ENCODE measurements around the gene TMEM87B. TPM values are rescaled to one million over a fixed set of nuclear protein-coding genes. Genes with fewer than 3 reads are reported as not detected.

The TMEM87B gene
- total and polyA plus RNA-seq, 2 of the 8 experiments (the other 6 are each of a cell fraction or from before 2014, with no cell fraction given) = 7.2 to 9.0 TPM

DNA sequence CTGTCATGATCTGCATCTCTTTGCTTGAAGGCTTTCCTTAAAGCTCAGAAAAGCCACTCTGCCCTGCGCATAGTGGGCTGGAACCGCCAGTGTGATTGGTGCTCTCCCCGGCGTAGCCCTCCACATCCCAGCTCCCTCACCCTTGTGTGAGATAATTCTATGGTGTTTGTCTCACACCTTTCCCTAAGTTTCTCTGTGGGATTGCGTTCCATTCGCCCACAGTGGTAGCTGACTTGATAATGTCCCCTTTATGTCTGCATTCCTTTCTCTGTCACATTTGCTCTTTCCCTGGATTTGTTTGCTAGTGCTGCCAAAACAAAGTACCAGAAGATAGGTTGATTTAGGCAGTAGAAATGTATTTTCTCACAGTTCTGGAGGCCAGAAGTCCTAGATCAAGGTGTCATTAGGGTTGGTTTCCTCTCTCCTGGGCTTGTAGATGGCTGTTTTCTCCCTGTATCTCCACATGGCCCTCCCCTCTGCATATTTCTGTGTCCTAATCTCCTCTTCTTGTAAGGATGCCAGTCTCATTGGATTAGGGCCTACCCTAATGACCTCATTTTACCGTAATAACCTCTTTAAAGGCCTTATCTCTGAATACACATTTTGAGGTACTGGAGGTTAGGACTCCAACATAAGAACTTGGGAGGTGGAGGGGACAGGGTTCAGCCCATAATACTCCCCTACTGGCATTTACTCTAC is 7.4 kb upstream of the TMEM87B start:
- no peak overlapping the region for H2BK15ac ChIP-seq (ENCODE audit: low read length)
- H4K91ac ChIP-seq (replicated peaks; ENCODE audit: insufficient read length, low read length) = no peak overlapping the region
- ChIA-PET POLR2A (ENCODE audit: partially characterized antibody) (interaction anchor here (0.9 to 2.1 kb wide), 5 partner anchors 109 to 163 kb away, joined by 3 to 5 read pairs (median 3); partner anchors contain the start of gene MERTK), CTCF (ENCODE audit: partially characterized antibody) (interaction anchor here (0.6 to 5.1 kb wide), 24 partner anchors 9 to 163 kb away, joined by 3 to 54 read pairs (median 3); partner anchors contain the start of gene MERTK)
- H3K9ac ChIP-seq (replicated peaks in 1 of 4; ENCODE audit: extremely low read depth in 1 of 4, low read depth in 3 of 4, low read length in 3 of 4) = no peak overlapping the region; a peak in 1 of 7 replicates
- no peak overlapping the region for H2BK5ac ChIP-seq (ENCODE audit: low read depth, low read length)
- no peaks in the 10 kb centered on the region for H3K27me3 ChIP-seq (replicated peaks in 1 of 4; ENCODE audit: control insufficient read depth in 3 of 4, extremely low read depth in 1 of 4, insufficient read depth in 3 of 4, low read length in 3 of 4)
- no peaks in the 10 kb centered on the region for H3K79me1 ChIP-seq (ENCODE audit: low read depth, low read length)
- H3K23me2 ChIP-seq (ENCODE audit: low read depth, low read length) = no peaks in the 10 kb centered on the region
- no peak overlapping the region for H3K56ac ChIP-seq (replicated peaks; ENCODE audit: insufficient read length, low read depth, low read length)
- H3K36me3 ChIP-seq (ENCODE audit: control insufficient read depth in 2 of 4, insufficient read depth in 4 of 4, low read length in 3 of 4) = no peaks in the 10 kb centered on the region
- no peak for FAIRE-seq
- H3K27ac ChIP-seq (ENCODE audit: low read depth, low read length) = no peak overlapping the region
- H3K9me3 ChIP-seq (ENCODE audit: insufficient read depth in 2 of 2, low read depth in 1 of 2, low read length in 1 of 2) = peaks cover 4 to 7% of the 10 kb centered on the region in 2 experiments; a peak in 3 of 4 replicates
- H2BK12ac ChIP-seq (ENCODE audit: low read depth, low read length) = no peak overlapping the region
- H3K23ac ChIP-seq (ENCODE audit: insufficient read length) = no peak overlapping the region
- peaks cover 0 to 9% (median 4%) of the 10 kb centered on the region in 4 experiments; a peak in 4 of 7 replicates for H3K4me1 ChIP-seq (replicated peaks in 1 of 4; ENCODE audit: control insufficient read depth in 3 of 4, insufficient read depth in 4 of 4, low read length in 3 of 4)
- H3K4me3 ChIP-seq (ENCODE audit: extremely low read depth in 1 of 4, insufficient read depth in 2 of 4, low read depth in 3 of 4, low read length in 4 of 4) = no peak overlapping the region
- no peak overlapping the region for H2BK20ac ChIP-seq (ENCODE audit: low read length)
- H3K4me2 ChIP-seq (ENCODE audit: insufficient read depth in 1 of 2, low read depth in 2 of 2, low read length in 2 of 2) = no peak overlapping the region
- H3K79me2 ChIP-seq (ENCODE audit: control insufficient read depth in 1 of 2, insufficient read depth in 2 of 2, low read length in 2 of 2) = no peaks in the 10 kb centered on the region
- no peak overlapping the region for H3K14ac ChIP-seq (ENCODE audit: insufficient read length)
- 83% methylated on average over 7 of the region's 7 CpGs; no CpG with 5 or more reads in 1 of the 2 experiments for WGBS, 2 experiments (ENCODE audit: extremely low coverage in 1 of 2, insufficient coverage in 1 of 2, insufficient read length in 1 of 2, insufficient replicate concordance in 2 of 2, low coverage in 1 of 2, low lambda C conversion rate in 2 of 2, missing lambda C conversion rate in 1 of 2)
- no peak overlapping the region for H2AK5ac ChIP-seq (ENCODE audit: low read depth, low read length)
- no peak for DNase-seq (ENCODE audit: low read depth in 1 of 2, low spot score in 2 of 2)
- H2AFZ ChIP-seq (ENCODE audit: low read length) = peak overlapping the region; percentile 67; the same call in 1 of the 2 replicates
- TF ChIP-seq NANOG (IDR thresholded peaks at IDR 0.05; ENCODE audit: insufficient read depth, low read depth, low read length, poor library complexity, severe bottlenecking) (no peak), ATF2 (IDR thresholded peaks at IDR 0.05; ENCODE audit: low read length) (no peak), CHD2 (IDR thresholded peaks at IDR 0.05; ENCODE audit: low read length) (no peak), RXRA (IDR thresholded peaks at IDR 0.05; ENCODE audit: insufficient read depth, low read depth, low read length) (no peak), FOSL1 (IDR thresholded peaks at IDR 0.05; ENCODE audit: insufficient read depth, low read depth, low read length) (no peak), KDM1A (IDR thresholded peaks at IDR 0.05; ENCODE audit: borderline replicate concordance, low read length) (no peak), BACH1 (IDR thresholded peaks at IDR 0.05; ENCODE audit: low read length) (no peak), JUN (IDR thresholded peaks at IDR 0.05; ENCODE audit: low read depth, low read length) (no peak), ZNF274 (IDR thresholded peaks at IDR 0.05; ENCODE audit: borderline replicate concordance, extremely low read depth, low read length) (no peak), CBX5 (IDR thresholded peaks at IDR 0.05; ENCODE audit: low read depth, low read length) (no peak), NRF1 (IDR thresholded peaks at IDR 0.05; ENCODE audit: low read depth, low read length) (no peak)
- H4K8ac ChIP-seq (ENCODE audit: extremely low read depth, insufficient read depth, low read length) = no peak overlapping the region
- H4K20me1 ChIP-seq (replicated peaks in 1 of 2; ENCODE audit: control insufficient read depth in 1 of 2, insufficient read depth in 2 of 2, low read length in 2 of 2) = no peaks in the 10 kb centered on the region
- H2BK120ac ChIP-seq (replicated peaks; ENCODE audit: low read depth, low read length) = no peak overlapping the region
- no peak overlapping the region for H3K4ac ChIP-seq (replicated peaks; ENCODE audit: insufficient read length, low read depth, low read length)
- H4K5ac ChIP-seq (ENCODE audit: insufficient read length, low read depth, low read length) = no peak overlapping the region
- no peak overlapping the region; the same call in 1 of the 2 replicates for H3K18ac ChIP-seq (ENCODE audit: extremely low read depth, low read length)

Measured in H1 (cell line).